Measurements from ENCODE around the gene LIMK1.

The LIMK1 gene

GRCh38 chr7:74106846-74107245 is 23.2 kb downstream of the LIMK1 start:
- no peak overlapping the region for H3K9ac ChIP-seq (ENCODE audit: low read length)
- no peak overlapping the region for H3K27ac ChIP-seq (ENCODE audit: low read length)
- no peaks in the 10 kb centered on the region for H3K79me2 ChIP-seq (ENCODE audit: low read length)
- H3K4me1 ChIP-seq (ENCODE audit: low read length): peaks cover 12% of the 10 kb centered on the region
- H3K36me3 ChIP-seq (replicated peaks; ENCODE audit: low read depth, low read length): peaks cover 40% of the 10 kb centered on the region
- TF ChIP-seq, protein P1, sequence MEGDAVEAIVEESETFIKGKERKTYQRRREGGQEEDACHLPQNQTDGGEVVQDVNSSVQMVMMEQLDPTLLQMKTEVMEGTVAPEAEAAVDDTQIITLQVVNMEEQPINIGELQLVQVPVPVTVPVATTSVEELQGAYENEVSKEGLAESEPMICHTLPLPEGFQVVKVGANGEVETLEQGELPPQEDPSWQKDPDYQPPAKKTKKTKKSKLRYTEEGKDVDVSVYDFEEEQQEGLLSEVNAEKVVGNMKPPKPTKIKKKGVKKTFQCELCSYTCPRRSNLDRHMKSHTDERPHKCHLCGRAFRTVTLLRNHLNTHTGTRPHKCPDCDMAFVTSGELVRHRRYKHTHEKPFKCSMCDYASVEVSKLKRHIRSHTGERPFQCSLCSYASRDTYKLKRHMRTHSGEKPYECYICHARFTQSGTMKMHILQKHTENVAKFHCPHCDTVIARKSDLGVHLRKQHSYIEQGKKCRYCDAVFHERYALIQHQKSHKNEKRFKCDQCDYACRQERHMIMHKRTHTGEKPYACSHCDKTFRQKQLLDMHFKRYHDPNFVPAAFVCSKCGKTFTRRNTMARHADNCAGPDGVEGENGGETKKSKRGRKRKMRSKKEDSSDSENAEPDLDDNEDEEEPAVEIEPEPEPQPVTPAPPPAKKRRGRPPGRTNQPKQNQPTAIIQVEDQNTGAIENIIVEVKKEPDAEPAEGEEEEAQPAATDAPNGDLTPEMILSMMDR (IDR thresholded peaks at IDR 0.05; ENCODE audit: low read depth, low read length): no peak
- TF ChIP-seq EZH2phosphoT487 (IDR thresholded peaks at IDR 0.05; ENCODE audit: low read depth): no peak
- no peaks in the 10 kb centered on the region for H4K20me1 ChIP-seq (ENCODE audit: insufficient read depth, low read length)
- no peak overlapping the region for H2AFZ ChIP-seq (ENCODE audit: low read depth, low read length)
- H3K4me2 ChIP-seq (ENCODE audit: low read length): no peak overlapping the region
- no peaks in the 10 kb centered on the region for H3K9me3 ChIP-seq (ENCODE audit: insufficient read depth, low read length)
- H3K4me3 ChIP-seq (ENCODE audit: low read length): no peak overlapping the region
- no peaks in the 10 kb centered on the region for H3K27me3 ChIP-seq (ENCODE audit: low read depth, low read length)

GRCh38 chr7:74115326-74115725 is 31.7 kb downstream of the LIMK1 start:
- Histone ChIP-seq H3K4me2 (ENCODE audit: low read length) (no peak overlapping the region), H3K9me3 (ENCODE audit: insufficient read depth, low read length) (no peaks in the 10 kb centered on the region), H4K20me1 (ENCODE audit: insufficient read depth, low read length) (no peaks in the 10 kb centered on the region), H3K79me2 (ENCODE audit: low read length) (no peaks in the 10 kb centered on the region), H3K4me1 (ENCODE audit: low read length) (no peaks in the 10 kb centered on the region), H3K4me3 (ENCODE audit: low read length) (no peak overlapping the region), H3K27me3 (ENCODE audit: low read depth, low read length) (no peaks in the 10 kb centered on the region), H2AFZ (ENCODE audit: low read depth, low read length) (no peak overlapping the region), H3K9ac (ENCODE audit: low read length) (no peak overlapping the region), H3K27ac (ENCODE audit: low read length) (no peak overlapping the region), H3K36me3 (replicated peaks; ENCODE audit: low read depth, low read length) (peaks cover 14% of the 10 kb centered on the region)
- TF ChIP-seq EZH2phosphoT487 (IDR thresholded peaks at IDR 0.05; ENCODE audit: low read depth): no peak
- TF ChIP-seq, protein P1 (IDR thresholded peaks at IDR 0.05; ENCODE audit: low read depth, low read length): no peak; the same call in 1 of the 2 replicates

DNA sequence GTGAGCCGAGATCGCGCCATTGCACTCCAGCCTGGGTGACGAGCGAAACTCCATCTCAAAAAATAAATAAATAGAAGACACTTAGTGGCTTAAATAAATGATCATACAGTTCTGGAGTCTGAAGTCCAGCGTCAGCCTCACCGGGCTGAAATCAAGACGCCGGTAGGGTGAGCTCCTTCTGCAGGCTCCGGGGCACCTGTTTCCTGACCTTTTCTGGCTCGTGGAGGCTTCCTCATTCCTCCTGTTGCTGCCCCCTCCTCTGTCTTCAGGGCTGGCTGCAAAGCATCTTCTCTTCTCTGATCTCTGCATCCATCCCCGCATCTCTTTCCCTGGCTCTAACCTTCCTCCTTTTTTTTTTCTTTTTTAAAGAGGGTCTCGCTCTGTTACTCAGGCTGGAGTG is 32.8 kb downstream of the LIMK1 start:
- no peaks in the 10 kb centered on the region for H3K9me3 ChIP-seq (ENCODE audit: insufficient read depth, low read length)
- no peak overlapping the region for H3K9ac ChIP-seq (ENCODE audit: low read length)
- H3K4me3 ChIP-seq (ENCODE audit: low read length): no peak overlapping the region
- no peak overlapping the region for H3K27ac ChIP-seq (ENCODE audit: low read length)
- H2AFZ ChIP-seq (ENCODE audit: low read depth, low read length): no peak overlapping the region
- no peaks in the 10 kb centered on the region for H3K4me1 ChIP-seq (ENCODE audit: low read length)
- no peaks in the 10 kb centered on the region for H3K27me3 ChIP-seq (ENCODE audit: low read depth, low read length)
- H3K79me2 ChIP-seq (ENCODE audit: low read length): no peaks in the 10 kb centered on the region
- H3K4me2 ChIP-seq (ENCODE audit: low read length): no peak overlapping the region
- TF ChIP-seq, protein P1 (IDR thresholded peaks at IDR 0.05; ENCODE audit: low read depth, low read length): no peak
- TF ChIP-seq EZH2phosphoT487 (IDR thresholded peaks at IDR 0.05; ENCODE audit: low read depth): no peak
- H4K20me1 ChIP-seq (ENCODE audit: insufficient read depth, low read length): no peaks in the 10 kb centered on the region
- H3K36me3 ChIP-seq (replicated peaks; ENCODE audit: low read depth, low read length): peaks cover 16% of the 10 kb centered on the region

DNA sequence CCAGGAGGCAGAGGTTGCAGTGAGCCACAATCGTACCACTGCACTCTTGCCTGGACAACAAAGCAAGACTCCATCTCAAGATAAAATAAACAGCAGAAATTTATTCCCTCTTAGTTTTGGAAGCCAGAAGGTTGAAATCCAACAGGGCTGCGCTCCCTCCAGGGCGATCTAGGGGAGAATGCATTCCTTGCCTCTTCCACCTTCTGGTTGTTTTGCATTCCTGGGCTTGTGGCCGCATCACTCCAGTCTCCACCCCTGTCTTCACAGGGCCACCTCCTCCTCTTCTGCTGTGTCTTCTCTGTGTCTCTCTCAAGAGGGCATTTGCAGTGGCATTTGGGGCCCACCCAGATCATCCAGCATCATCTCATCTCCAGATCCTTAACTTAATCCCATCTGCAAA is 36.2 kb downstream of the LIMK1 start:
- Histone ChIP-seq H3K4me1 (ENCODE audit: low read length) (no peaks in the 10 kb centered on the region), H3K79me2 (ENCODE audit: low read length) (no peaks in the 10 kb centered on the region), H3K36me3 (replicated peaks; ENCODE audit: low read depth, low read length) (peaks cover 11% of the 10 kb centered on the region), H3K4me3 (ENCODE audit: low read length) (no peak overlapping the region), H3K27ac (ENCODE audit: low read length) (no peak overlapping the region), H2AFZ (ENCODE audit: low read depth, low read length) (no peak overlapping the region), H4K20me1 (ENCODE audit: insufficient read depth, low read length) (no peaks in the 10 kb centered on the region), H3K27me3 (ENCODE audit: low read depth, low read length) (no peaks in the 10 kb centered on the region), H3K9me3 (ENCODE audit: insufficient read depth, low read length) (no peaks in the 10 kb centered on the region), H3K4me2 (ENCODE audit: low read length) (no peak overlapping the region), H3K9ac (ENCODE audit: low read length) (no peak overlapping the region)
- TF ChIP-seq EZH2phosphoT487 (IDR thresholded peaks at IDR 0.05; ENCODE audit: low read depth): no peak
- TF ChIP-seq, protein P1 (IDR thresholded peaks at IDR 0.05; ENCODE audit: low read depth, low read length): no peak
